ENCODE measurements around the gene GGA3. TPM values are rescaled to one million over a fixed set of nuclear protein-coding genes. Genes with fewer than 3 reads are reported as not detected.
A peak's percentile ranks its signal among the peaks of the same experiment; 100 is the strongest.
"Not testable (repeated sequence)": the region's sequence is repeated elsewhere in the genome, so short reads cannot be mapped to it uniquely, and the experiment has no call there.

Gene GGA3
- total and polyA plus RNA-seq, 2 donors from 2014 or later: 8.0 to 49.2 TPM

GRCh38 chr17:75262112-75262606 is 753 bp upstream of the GGA3 start:
- DNase-seq: peak in 2 of 5 donors; percentile 38 to 61
- intact Hi-C loops (cut with DNase I): no loop called here
- H3K36me3 ChIP-seq (ENCODE audit: control insufficient read depth in 2 of 3, insufficient read depth in 3 of 3, low read length in 3 of 3): peaks cover 6 to 17% (median 16%) of the 10 kb centered on the region in 3 donors
- H3K27ac ChIP-seq (ENCODE audit: low read depth in 2 of 2, low read length in 2 of 2): peak overlapping the region; percentile 99
- peaks cover 5 to 21% (median 5%) of the 10 kb centered on the region in 3 donors for H3K4me1 ChIP-seq (ENCODE audit: control insufficient read depth in 2 of 3, insufficient read depth in 2 of 3, low read depth in 1 of 3, low read length in 3 of 3)
- FAIRE-seq: no peak
- no peaks in the 10 kb centered on the region for H3K9me3 ChIP-seq (ENCODE audit: control insufficient read depth in 2 of 3, insufficient read depth in 1 of 3, low read length in 3 of 3)
- H3K4me3 ChIP-seq (ENCODE audit: low read length in 3 of 3): peak overlapping the region; percentile 96 to 99 (median 97)
- H3K9ac ChIP-seq (ENCODE audit: low read length in 3 of 3): peak overlapping the region; percentile 95 to 100 (median 99)
- no peak for TF ChIP-seq CTCF (IDR thresholded peaks at IDR 0.05; ENCODE audit: borderline replicate concordance, extremely low read depth, insufficient read depth)
- H3K27me3 ChIP-seq (ENCODE audit: control insufficient read depth, insufficient read depth, low read length): no peaks in the 10 kb centered on the region

GRCh38 chr17:75260641-75261335 is 618 bp downstream of the GGA3 start:
- intact Hi-C loops (cut with DNase I): no loop called here
- no peaks in the 10 kb centered on the region for H3K9me3 ChIP-seq (ENCODE audit: control insufficient read depth in 2 of 3, insufficient read depth in 1 of 3, low read length in 3 of 3)
- H3K4me3 ChIP-seq (ENCODE audit: low read length in 3 of 3): peak overlapping the region; percentile 80 to 99 (median 97)
- no peak for TF ChIP-seq CTCF (IDR thresholded peaks at IDR 0.05; ENCODE audit: borderline replicate concordance, extremely low read depth, insufficient read depth)
- no peak for FAIRE-seq
- peaks cover 5 to 21% (median 5%) of the 10 kb centered on the region in 3 donors for H3K4me1 ChIP-seq (ENCODE audit: control insufficient read depth in 2 of 3, insufficient read depth in 2 of 3, low read depth in 1 of 3, low read length in 3 of 3)
- H3K27ac ChIP-seq (ENCODE audit: low read depth in 2 of 2, low read length in 2 of 2): peak overlapping the region; percentile 99
- peaks cover 2 to 8% (median 6%) of the 10 kb centered on the region in 3 donors for H3K36me3 ChIP-seq (ENCODE audit: control insufficient read depth in 2 of 3, insufficient read depth in 3 of 3, low read length in 3 of 3)
- DNase-seq: no peak
- peak overlapping the region; percentile 65 to 100 (median 99) for H3K9ac ChIP-seq (ENCODE audit: low read length in 3 of 3)
- no peaks in the 10 kb centered on the region for H3K27me3 ChIP-seq (ENCODE audit: control insufficient read depth, insufficient read depth, low read length)

DNA sequence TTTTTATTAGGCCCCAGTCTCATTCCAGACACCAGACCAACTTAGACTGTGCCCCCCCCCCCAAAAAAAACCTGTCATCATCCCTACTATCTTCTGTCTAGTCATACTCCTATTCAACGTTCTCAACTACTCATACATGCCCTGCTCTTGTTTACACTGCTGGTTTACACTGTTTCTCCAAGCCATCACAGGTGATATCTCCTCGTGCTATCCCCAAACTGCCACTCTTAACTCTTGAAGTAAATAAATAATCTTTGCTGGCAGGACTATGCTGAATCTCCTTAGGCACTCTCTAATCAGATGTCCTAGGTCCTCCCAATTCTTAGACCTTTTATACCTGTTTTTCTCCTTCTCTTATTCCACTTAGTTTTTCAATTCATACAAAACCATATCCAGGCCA is 4.2 kb downstream of the GGA3 start:
- not testable (repeated sequence) for H3K36me3 ChIP-seq (ENCODE audit: control insufficient read depth in 2 of 3, insufficient read depth in 3 of 3, low read length in 3 of 3)
- peaks cover 0 to 15% (median 5%) of the 10 kb centered on the region in 3 donors for H3K4me1 ChIP-seq (ENCODE audit: control insufficient read depth in 2 of 3, insufficient read depth in 2 of 3, low read depth in 1 of 3, low read length in 3 of 3)

DNA sequence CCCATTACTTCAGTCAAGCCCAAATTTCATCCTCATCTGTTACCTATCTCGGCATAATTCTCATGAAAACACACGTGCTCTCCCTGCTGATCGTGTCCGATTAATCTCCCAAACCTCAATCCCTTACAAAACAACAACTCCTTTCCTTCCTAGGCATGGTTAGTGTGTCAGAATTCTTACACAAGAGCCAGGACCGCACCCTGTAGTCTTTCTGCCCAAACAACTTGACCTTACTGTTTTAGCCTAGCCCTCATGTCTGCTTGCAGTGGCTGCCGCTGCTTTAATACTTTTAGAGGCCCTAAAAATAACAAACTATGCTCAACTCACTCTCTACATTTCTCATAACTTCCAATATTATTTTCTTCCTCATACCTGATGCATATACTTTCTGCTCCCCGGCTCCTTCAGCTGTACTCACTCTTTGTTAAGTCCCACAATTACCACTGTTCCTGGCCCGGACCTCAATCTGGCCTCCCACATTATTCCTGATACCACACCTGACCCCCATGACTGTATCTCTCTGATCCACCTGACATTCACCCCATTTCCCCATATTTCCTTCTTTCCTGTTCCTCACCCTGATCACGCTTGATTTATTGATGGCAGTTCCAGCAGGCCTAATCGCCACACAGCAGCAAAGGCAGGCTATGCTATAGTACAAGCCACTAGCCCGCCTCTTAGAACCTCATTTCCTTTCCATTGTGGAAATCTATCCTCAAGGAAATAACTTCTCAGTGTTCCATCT is 5.3 kb downstream of the GGA3 start:
- DNase-seq; intact Hi-C loops (cut with DNase I); H3K9me3 ChIP-seq (ENCODE audit: control insufficient read depth in 2 of 3, insufficient read depth in 1 of 3, low read length in 3 of 3); H3K27ac ChIP-seq (ENCODE audit: low read depth in 2 of 2, low read length in 2 of 2); H3K9ac ChIP-seq (ENCODE audit: low read length in 3 of 3); FAIRE-seq; H3K4me3 ChIP-seq (ENCODE audit: low read length in 3 of 3); H3K36me3 ChIP-seq (ENCODE audit: control insufficient read depth in 2 of 3, insufficient read depth in 3 of 3, low read length in 3 of 3); H3K27me3 ChIP-seq (ENCODE audit: control insufficient read depth, insufficient read depth, low read length): not testable (repeated sequence)
- peaks cover 0 to 14% (median 5%) of the 10 kb centered on the region in 3 donors for H3K4me1 ChIP-seq (ENCODE audit: control insufficient read depth in 2 of 3, insufficient read depth in 2 of 3, low read depth in 1 of 3, low read length in 3 of 3)

More for the DNA sequence above, 4.2 kb downstream of the GGA3 start:
- intact Hi-C loops (cut with DNase I); H3K4me3 ChIP-seq (ENCODE audit: low read length in 3 of 3); DNase-seq; H3K9me3 ChIP-seq (ENCODE audit: control insufficient read depth in 2 of 3, insufficient read depth in 1 of 3, low read length in 3 of 3); H3K9ac ChIP-seq (ENCODE audit: low read length in 3 of 3); H3K27me3 ChIP-seq (ENCODE audit: control insufficient read depth, insufficient read depth, low read length); H3K27ac ChIP-seq (ENCODE audit: low read depth in 2 of 2, low read length in 2 of 2); FAIRE-seq: not testable (repeated sequence)

Data from kidney (tissue), 14 donors.